Transverse colon (tissue), 4 donors: Measurements from ENCODE around the gene CEBPA. TPM values are rescaled to one million over a fixed set of nuclear protein-coding genes. Genes with fewer than 3 reads are reported as not detected.

Experiments
- DNase-seq: peaks from one replicate; pipeline ENCODE4 v3.0.0-alpha.2; 2019
- H3K27ac ChIP-seq, 4 donors: fragments of 200-600 bp; sonication (generic); 2 replicates each; pipeline ENCODE4 v1.5.1; 2016 to 2018; ENCODE audit warnings: inconsistent platforms in 4 of 4
- H3K27me3 ChIP-seq: fragments of 200-600 bp; sonication (generic); 2 replicates; pipeline ENCODE4 v1.5.1; 2017; ENCODE audit warnings: inconsistent platforms
- H3K36me3 ChIP-seq, 4 donors: fragments of 200-600 bp; sonication (generic); 2 replicates each; pipeline ENCODE4 v1.5.1; 2017 to 2019; ENCODE audit warnings: inconsistent platforms in 4 of 4
- H3K4me1 ChIP-seq, 4 donors: fragments of 200-600 bp; sonication (generic); 2 replicates each; pipeline ENCODE4 v1.5.1; 2017 to 2020; ENCODE audit warnings: inconsistent platforms in 4 of 4
- H3K4me3 ChIP-seq, 4 donors: fragments of 200-600 bp; sonication (generic); 1 replicate in 1 of 4; 2 replicates in 3 of 4; pipeline versions ENCODE4 v1.5.1 to v1.6.1; 2017 to 2019; ENCODE audit warnings: inconsistent platforms in 4 of 4
- H3K9me3 ChIP-seq, 2 donors: fragments of 200-600 bp; sonication (generic); 2 replicates each; pipeline ENCODE4 v1.5.1; 2017 to 2019; ENCODE audit warnings: inconsistent platforms in 2 of 2
- EP300 ChIP-seq: sonication (generic); formaldehyde crosslinking; IDR thresholded peaks from one replicate; pipeline ENCODE4 v1.6.1; 2017; ENCODE audit warnings: antibody characterized with exemption, low read depth
- POLR2A ChIP-seq: fragments of 450-650 bp; IDR thresholded peaks from one replicate; pipeline ENCODE4 v1.6.1; 2016; ENCODE audit warnings: antibody characterized with exemption, mild to moderate bottlenecking, moderate library complexity
- POLR2AphosphoS5 ChIP-seq, 3 donors: sonication (generic); formaldehyde crosslinking; IDR thresholded peaks; one replicate each; pipeline ENCODE4 v1.6.1; 2016; ENCODE audit warnings: antibody characterized with exemption in 3 of 3
- WGBS, 2 donors: methylation state at CpG; one replicate each; pipeline ENCODE4 v1.1.5; 2018; ENCODE audit warnings: low coverage in 1 of 2; 5-methylcytosine and 5-hydroxymethylcytosine counted together
- in situ Hi-C, 4 donors: fragments of 200-750 bp; cut with MboI; loops; one replicate each; pipeline versions ENCODE4 v1.15.0 to v1.15.1; 2017; ENCODE audit warnings: low sequenced_read_pairs in 3 of 4, low pct_ligation_motif_present in 1 of 4, low pct_unique_long_range_greater_than_20kb in 1 of 4
- intact Hi-C: fragments of 100-400 bp; cut with DNase I; formaldehyde crosslinking; loops from one replicate; pipeline ENCODE4 v1.15.1; 2023; ENCODE audit warnings: low total_unique reads
- total RNA-seq, 4 donors: library from RNA; depleted of rRNA; stranded (reverse); fragments of >200 nt; gene quantifications; one replicate each; pipeline ENCODE4 v1.1.0, GENCODE V29; 2016
- TF ChIP-seq, protein P1 (sequence below), 5 experiments: fragments of 200-600 bp in 3 of 5; fragments of 450-650 bp in 2 of 5; sonication (generic) in 3 of 5; IDR thresholded peaks; 1 replicate in 2 of 5; 2 replicates in 3 of 5; pipeline ENCODE4 v1.5.1; 2016 to 2017; ENCODE audit warnings: antibody characterized with exemption in 5 of 5, inconsistent platforms in 3 of 5, mild to moderate bottlenecking in 2 of 5, moderate library complexity in 1 of 5

The CEBPA gene
- total RNA-seq, 4 donors from 2014 or later = 69.4 to 84.2 (median 77.3) TPM

DNA sequence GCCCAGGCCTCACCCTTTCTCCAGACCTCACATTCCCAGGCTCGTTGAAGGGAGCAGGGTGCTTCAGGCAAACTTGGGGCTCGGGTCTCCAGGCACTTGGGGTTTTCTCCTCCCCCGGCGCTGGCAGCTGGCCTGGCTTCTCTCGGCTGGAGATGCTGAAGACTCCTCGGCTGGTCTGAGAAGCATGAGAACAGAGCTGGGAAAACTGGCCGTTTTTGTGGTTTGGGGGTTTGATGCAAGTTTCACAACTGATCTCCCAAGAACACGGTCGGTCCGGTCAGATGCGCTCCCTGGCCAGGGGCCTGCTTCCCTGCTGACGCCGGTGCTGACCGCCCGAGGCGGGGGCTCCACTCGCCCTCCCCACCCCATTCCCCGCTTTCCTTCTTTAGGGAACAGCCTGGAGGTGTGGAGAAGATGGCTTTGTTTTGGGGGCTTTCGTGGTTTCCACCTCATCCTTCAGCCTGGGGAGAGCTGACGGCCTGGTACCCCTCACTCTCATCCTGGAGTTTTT, 35.3 kb downstream of the CEBPA start:
- Histone ChIP-seq H3K27ac (no peak overlapping the region), H3K36me3 (no peaks in the 10 kb centered on the region), H3K4me1 (no peaks in the 10 kb centered on the region), H3K4me3 (no peak overlapping the region), H3K9me3 (no peaks in the 10 kb centered on the region), H3K27me3 (no peaks in the 10 kb centered on the region)
- DNase-seq = no peak
- TF ChIP-seq EP300 (no peak), POLR2AphosphoS5 (IDR thresholded peaks at IDR 0.05) (no peak), POLR2A (no peak)
- TF ChIP-seq, protein P1, sequence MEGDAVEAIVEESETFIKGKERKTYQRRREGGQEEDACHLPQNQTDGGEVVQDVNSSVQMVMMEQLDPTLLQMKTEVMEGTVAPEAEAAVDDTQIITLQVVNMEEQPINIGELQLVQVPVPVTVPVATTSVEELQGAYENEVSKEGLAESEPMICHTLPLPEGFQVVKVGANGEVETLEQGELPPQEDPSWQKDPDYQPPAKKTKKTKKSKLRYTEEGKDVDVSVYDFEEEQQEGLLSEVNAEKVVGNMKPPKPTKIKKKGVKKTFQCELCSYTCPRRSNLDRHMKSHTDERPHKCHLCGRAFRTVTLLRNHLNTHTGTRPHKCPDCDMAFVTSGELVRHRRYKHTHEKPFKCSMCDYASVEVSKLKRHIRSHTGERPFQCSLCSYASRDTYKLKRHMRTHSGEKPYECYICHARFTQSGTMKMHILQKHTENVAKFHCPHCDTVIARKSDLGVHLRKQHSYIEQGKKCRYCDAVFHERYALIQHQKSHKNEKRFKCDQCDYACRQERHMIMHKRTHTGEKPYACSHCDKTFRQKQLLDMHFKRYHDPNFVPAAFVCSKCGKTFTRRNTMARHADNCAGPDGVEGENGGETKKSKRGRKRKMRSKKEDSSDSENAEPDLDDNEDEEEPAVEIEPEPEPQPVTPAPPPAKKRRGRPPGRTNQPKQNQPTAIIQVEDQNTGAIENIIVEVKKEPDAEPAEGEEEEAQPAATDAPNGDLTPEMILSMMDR (IDR thresholded peaks at IDR 0.05) = no peak
- in situ Hi-C loops (loop anchor here in 1 of 4 donors (25.0 kb wide), 1 partner anchor 495 kb away; no protein-coding TSS in a partner anchor), intact Hi-C loops (no loop called here)
- WGBS, 2 donors = 78 to 80% methylated on average over 1 to 20 of the region's 20 CpGs

GRCh38 chr19:33264881-33265445, 37.4 kb downstream of the CEBPA start:
- 88 to 94% methylated on average over 4 to 14 of the region's 14 CpGs for WGBS, 2 donors
- DNase-seq = no peak
- Histone ChIP-seq H3K4me1 (no peaks in the 10 kb centered on the region), H3K4me3 (no peak overlapping the region), H3K9me3 (no peaks in the 10 kb centered on the region), H3K36me3 (no peaks in the 10 kb centered on the region), H3K27ac (no peak overlapping the region), H3K27me3 (no peaks in the 10 kb centered on the region)
- intact Hi-C loops = no loop called here
- in situ Hi-C loops = loop anchor here in 1 of 4 donors (25.0 kb wide), 1 partner anchor 497 kb away; no protein-coding TSS in a partner anchor
- no peak for TF ChIP-seq EP300
- TF ChIP-seq, protein P1 (IDR thresholded peaks at IDR 0.05) = no peak
- TF ChIP-seq POLR2A = no peak
- TF ChIP-seq POLR2AphosphoS5 (IDR thresholded peaks at IDR 0.05) = no peak

- TF ChIP-seq POLR2A (no peak), EP300 (no peak), POLR2AphosphoS5 (IDR thresholded peaks at IDR 0.05) (no peak)
- TF ChIP-seq, protein P1 (IDR thresholded peaks at IDR 0.05) = no peak
- no peak for DNase-seq
- H3K36me3 ChIP-seq = no peaks in the 10 kb centered on the region
- WGBS, 2 donors = 82 to 100% methylated on average over 5 to 25 of the region's 25 CpGs
- H3K27me3 ChIP-seq = no peaks in the 10 kb centered on the region
- no peaks in the 10 kb centered on the region for H3K4me1 ChIP-seq
- H3K9me3 ChIP-seq = no peaks in the 10 kb centered on the region
- intact Hi-C loops = no loop called here
- no peak overlapping the region for H3K27ac ChIP-seq
- no peak overlapping the region for H3K4me3 ChIP-seq
- in situ Hi-C loops = loop anchor here in 1 of 4 donors (25.0 kb wide), 1 partner anchor 499 kb away; no protein-coding TSS in a partner anchor
Observed at GRCh38 chr19:33263325-33264023, 38.9 kb downstream of the CEBPA start.

DNA sequence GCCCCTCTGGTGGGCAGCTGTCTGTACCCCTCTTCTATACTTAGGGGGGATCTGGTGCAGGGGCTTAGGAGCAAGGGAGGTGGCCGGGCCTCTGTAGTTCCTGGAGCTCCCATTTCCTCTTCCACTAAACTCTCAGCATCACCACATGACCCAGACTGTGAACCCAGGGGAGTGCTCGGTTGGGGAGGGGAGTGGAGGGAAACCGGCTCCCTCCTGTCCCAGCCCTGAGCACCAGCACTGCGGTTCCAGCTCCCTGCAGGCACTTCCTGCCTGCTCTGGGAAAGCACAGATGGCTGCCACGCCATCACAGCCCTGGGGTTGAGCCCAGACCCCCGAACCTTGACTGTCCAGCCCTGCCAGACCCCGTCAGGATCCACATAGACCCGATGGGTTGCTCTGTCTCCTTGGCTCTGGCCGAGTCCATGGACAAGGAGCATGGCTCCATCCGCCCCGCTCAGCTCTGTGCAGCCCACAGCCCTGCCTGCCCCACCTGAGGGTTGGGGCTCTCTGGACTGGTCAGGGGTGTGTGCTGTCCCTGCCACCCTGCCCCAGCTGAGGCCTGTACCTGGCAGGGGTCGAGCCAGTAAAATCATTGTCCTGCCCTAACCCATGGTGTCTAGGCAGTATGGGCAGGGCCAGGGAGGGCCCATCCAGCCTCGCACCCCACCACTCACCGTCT, 40.7 kb downstream of the CEBPA start:
- 78 to 100% methylated on average over 2 to 13 of the region's 14 CpGs for WGBS, 2 donors
- Histone ChIP-seq H3K36me3 (no peaks in the 10 kb centered on the region), H3K4me3 (no peak overlapping the region), H3K9me3 (peaks cover 0 to 5% of the 10 kb centered on the region in 2 donors), H3K27me3 (no peaks in the 10 kb centered on the region), H3K4me1 (no peaks in the 10 kb centered on the region), H3K27ac (no peak overlapping the region)
- DNase-seq = no peak
- TF ChIP-seq EP300 (no peak), POLR2AphosphoS5 (IDR thresholded peaks at IDR 0.05) (no peak), POLR2A (no peak)
- TF ChIP-seq, protein P1 (IDR thresholded peaks at IDR 0.05) = no peak
- in situ Hi-C loops (loop anchor here in 1 of 4 donors (25.0 kb wide), 1 partner anchor 501 kb away; no protein-coding TSS in a partner anchor), intact Hi-C loops (no loop called here)
